K562 (cell line): ENCODE results near the gene ZNF143. TPM values are rescaled to one million over a fixed set of nuclear protein-coding genes. Genes with fewer than 3 reads are reported as not detected.

Experiments used
- ATAC-seq: fragments of 200-7000 bp; cut with Tn5 transposase; 3 replicates; pipeline ENCODE4 v1.9.1; 2020; ENCODE audit warnings: moderate library complexity
- BruUV-seq: library from RNA; stranded (reverse); fragments of 400-500 nt; replicated peaks from 2 replicates; lab custom pipeline; 2021; lab: Mats Ljungman, UMichigan
- CTCF ChIA-PET: fragments of 300-600 bp; formaldehyde crosslinking; extraction: SDS; loops from one replicate; lab custom pipeline; 2021; ENCODE audit warnings: low intra/inter-chr PET ratio; lab: Yijun Ruan, JAX
- POLR2A ChIA-PET: fragments of 300-600, 350-650 bp; sonication (Branson Sonifier 250); formaldehyde crosslinking; extraction: SDS; loops from one replicate; lab custom pipeline; 2021; ENCODE audit warnings: antibody characterized with exemption, inconsistent platforms; lab: Yijun Ruan, JAX
- DNase-seq, 4 experiments: peaks; one replicate each; pipeline versions ENCODE4 v3.0.0 to v3.0.0-alpha.2; 2011 to 2018; ENCODE audit warnings: low spot score in 3 of 4, mixed read lengths in 3 of 4; ENCODE audit errors: extremely low read depth in 1 of 4
- FAIRE-seq: peaks from 2 replicates; lab custom pipeline; 2011; peaks lifted over from hg19 to GRCh38; lab: Jason Lieb, UNC
- H2AFZ ChIP-seq: 2 replicates; pipeline ENCODE4 v1.6.0; 2011; ENCODE audit warnings: low read depth, low read length, control low read depth, inconsistent platforms
- H3K27ac ChIP-seq: fragments of 200-600 bp; 3 replicates; pipeline ENCODE4 v1.8.0; 2011; ENCODE audit warnings: low read depth, mild to moderate bottlenecking, control low read depth, inconsistent platforms, low read length, moderate library complexity, mixed read lengths; ENCODE audit errors: extremely low read depth
- H3K27me3 ChIP-seq, 2 experiments: fragments of 300-600 bp in 1 of 2; 2 replicates in 1 of 2; 3 replicates in 1 of 2; pipeline versions ENCODE4 v1.6.0 to v1.8.0; 2011; ENCODE audit warnings: inconsistent platforms in 2 of 2, low read length in 2 of 2, mild to moderate bottlenecking in 1 of 2, mixed read lengths in 1 of 2, moderate library complexity in 1 of 2; ENCODE audit not compliant: control insufficient read depth in 2 of 2, insufficient read depth in 2 of 2
- H3K36me3 ChIP-seq: fragments of 300-600 bp; 3 replicates; pipeline ENCODE4 v1.8.0; 2011; ENCODE audit warnings: mild to moderate bottlenecking, low read length, inconsistent platforms; ENCODE audit not compliant: control insufficient read depth, insufficient read depth
- H3K4me1 ChIP-seq, 2 experiments: fragments of 200-600 bp in 1 of 2; replicated peaks in 1 of 2; 2 replicates in 1 of 2; 3 replicates in 1 of 2; pipeline versions ENCODE4 v1.5.1 to v1.8.0; 2011; ENCODE audit warnings: inconsistent platforms in 2 of 2, low read length in 2 of 2, mild to moderate bottlenecking in 1 of 2, mixed read lengths in 1 of 2, moderate library complexity in 1 of 2; ENCODE audit not compliant: control insufficient read depth in 2 of 2, insufficient read depth in 2 of 2
- H3K4me2 ChIP-seq: 2 replicates; pipeline ENCODE4 v1.6.1; 2011; ENCODE audit warnings: low read length, control low read depth, inconsistent platforms, mixed read lengths; ENCODE audit not compliant: insufficient read depth
- H3K4me3 ChIP-seq: fragments of 200-600 bp; sonication (generic), shearing (Covaris generic); 2 replicates; pipeline ENCODE4 v1.5.1; 2016; ENCODE audit warnings: control low read depth, inconsistent platforms
- H3K79me2 ChIP-seq: fragments of 200-600 bp; 3 replicates; pipeline ENCODE4 v1.8.0; 2011; ENCODE audit warnings: low read length, inconsistent platforms; ENCODE audit not compliant: control insufficient read depth, insufficient read depth
- H3K9ac ChIP-seq, 2 experiments: 2 replicates each; pipeline versions ENCODE4 v1.6.0 to v1.6.1; 2011; ENCODE audit warnings: low read depth in 2 of 2, low read length in 2 of 2, control low read depth in 1 of 2, inconsistent platforms in 1 of 2, mild to moderate bottlenecking in 1 of 2, mixed read lengths in 1 of 2; ENCODE audit not compliant: insufficient read depth in 1 of 2
- H3K9me1 ChIP-seq: one replicate; pipeline ENCODE4 v1.6.0; 2011; ENCODE audit warnings: inconsistent platforms, mild to moderate bottlenecking, low read length, moderate library complexity; ENCODE audit not compliant: control insufficient read depth, insufficient read depth
- H3K9me3 ChIP-seq: replicated peaks from 2 replicates; pipeline ENCODE4 v1.5.1; 2011; ENCODE audit warnings: low read depth, low read length, inconsistent platforms; ENCODE audit not compliant: control insufficient read depth, insufficient read depth
- H4K20me1 ChIP-seq: replicated peaks from 2 replicates; pipeline ENCODE4 v1.6.1; 2011; ENCODE audit warnings: low read length, inconsistent platforms, mixed read lengths; ENCODE audit not compliant: control insufficient read depth, insufficient read depth
- CC2D1A ChIP-seq: fragments of 450-650 bp; IDR thresholded peaks from 2 replicates; pipeline ENCODE4 v1.6.1; 2017; ENCODE audit warnings: mild to moderate bottlenecking
- DEAF1 ChIP-seq: fragments of 450-650 bp; formaldehyde crosslinking; IDR thresholded peaks from 2 replicates; pipeline ENCODE4 v1.4.0; 2020; ENCODE audit warnings: mild to moderate bottlenecking, moderate library complexity
- DMBX1 ChIP-seq: fragments of 250-450 bp; sonication (Bioruptor Pico); IDR thresholded peaks from 2 replicates; pipeline ENCODE4 v1.8.0; 2022; ENCODE audit warnings: inconsistent platforms, mild to moderate bottlenecking, moderate library complexity, borderline replicate concordance
- USF2 ChIP-seq: sonication (generic); formaldehyde crosslinking; IDR thresholded peaks from 2 replicates; pipeline ENCODE4 v1.5.0; 2020; ENCODE audit warnings: missing genetic modification reagents
- ZNF263 ChIP-seq: sonication (generic); formaldehyde crosslinking; IDR thresholded peaks from 2 replicates; pipeline ENCODE4 v1.8.0; 2022; ENCODE audit warnings: mild to moderate bottlenecking, missing genetic modification reagents, borderline replicate concordance
- WGBS: fragments of 100-300 bp; shearing (Covaris generic); methylation state at CpG from one replicate; pipeline ENCODE4 v1.1.6; 2016; ENCODE audit warnings: low coverage, mixed read lengths; ENCODE audit not compliant: insufficient coverage; ENCODE audit errors: missing lambda C conversion rate; 5-methylcytosine and 5-hydroxymethylcytosine counted together
- in situ Hi-C: fragments of 300-500 bp; cut with MboI; formaldehyde crosslinking; loops from 4 replicates; pipeline ENCODE4 v1.15.0; 2018; ENCODE audit warnings: inconsistent platforms, mixed read lengths
- intact Hi-C: fragments of 100-400 bp; cut with micrococcal nuclease; formaldehyde crosslinking; loops from 2 replicates; pipeline ENCODE4 v1.14.2; 2022
- polyA plus RNA-seq, 8 experiments: library from polyadenylated mRNA; depleted of rRNA in 4 of 8; stranded (reverse) in 5 of 8; unstranded in 3 of 8; fragments of >200 nt; fragmentation: Nextera tagmentation in 2 of 8; fragmentation: Illumina TruSeq in 1 of 8; extraction: Ambion mirVana in 2 of 8; extraction: Trizol in 1 of 8; gene quantifications; 2 replicates each; pipeline versions ENCODE4 v1.2.1 to v1.2.3, GENCODE V29; 2011 to 2014; ENCODE audit warnings: inconsistent platforms in 1 of 8, missing spikeins in 1 of 8
- total RNA-seq, 7 experiments: library from RNA; depleted of rRNA in 6 of 7; stranded (reverse); fragments of >200 nt in 6 of 7; fragmentation: Illumina TruSeq in 2 of 7; extraction: Trizol in 2 of 7; gene quantifications; 2 replicates each; pipeline versions ENCODE4 v1.2.1 to v1.2.3, GENCODE V29; 2011 to 2021; ENCODE audit warnings: low replicate concordance in 1 of 7

The ZNF143 gene
- total and polyA plus RNA-seq, 9 of the 15 experiments (the other 6 are each of a cell fraction or from before 2014, with no cell fraction given) = 18.4 to 58.5 (median 27.1) TPM

GRCh38 chr11:9506489-9507276 is 45.9 kb downstream of the ZNF143 start (continued):
- peak; percentile 85 for TF ChIP-seq DEAF1 (CRISPR knock-in tag)
- peak; percentile 74; the same call in 1 of the 2 replicates for TF ChIP-seq CC2D1A

GRCh38 chr11:9507277-9507580 is 46.4 kb downstream of the ZNF143 start:
- WGBS = 94% methylated on average over 1 of the region's 1 CpG
- no peak for FAIRE-seq
- Histone ChIP-seq H3K27ac (no peak overlapping the region), H3K27me3 (no peaks in the 10 kb centered on the region), H2AFZ (no peak overlapping the region), H3K9ac (no peak overlapping the region), H3K4me1 (no peaks in the 10 kb centered on the region), H3K9me3 (no peaks in the 10 kb centered on the region), H3K79me2 (no peaks in the 10 kb centered on the region), H3K9me1 (no peaks in the 10 kb centered on the region), H4K20me1 (no peaks in the 10 kb centered on the region; the same call in 1 of the 2 replicates), H3K4me3 (no peak overlapping the region), H3K4me2 (no peak overlapping the region), H3K36me3 (peaks cover 40% of the 10 kb centered on the region)
- CTCF ChIA-PET = interaction anchor here (0.7 to 1.6 kb wide), 3 partner anchors 342 to 491 kb away, joined by 3 to 6 read pairs (median 4); no protein-coding TSS in a partner anchor
- BruUV-seq = no TSS peak
- no peak for ATAC-seq
- no peak for TF ChIP-seq DMBX1 (CRISPR knock-in tag)
- TF ChIP-seq USF2 (CRISPR knock-in tag) = no peak
- TF ChIP-seq ZNF263 (CRISPR knock-in tag) = no peak
- POLR2A ChIA-PET = interaction anchor here (0.7 to 1.6 kb wide), 3 partner anchors 19 to 245 kb away, joined by 3 to 5 read pairs (median 3); partner anchors contain the start of gene ZNF143
- in situ Hi-C loops = loop anchor here (5.0 kb wide), 1 partner anchor 345 kb away; no protein-coding TSS in a partner anchor
- intact Hi-C loops = loop anchor here (2.0 to 10.0 kb wide), 4 partner anchors 60 to 340 kb away; no protein-coding TSS in a partner anchor
- no peak for DNase-seq
